T-helper 22 cell (primary cell): ENCODE results near the gene NCL.
"Not testable (repeated sequence)": the region's sequence is repeated elsewhere in the genome, so short reads cannot be mapped to it uniquely, and the experiment has no call there.

ENCODE experiments used
- DNase-seq: peaks from one replicate; pipeline ENCODE4 v3.0.0-alpha.2; 2020; ENCODE audit warnings: low read depth

The NCL gene

GRCh38 chr2:231430437-231430836 lies 33.8 kb downstream of the NCL start:
- DNase-seq: not testable (repeated sequence)

GRCh38 chr2:231429901-231430300 lies 34.4 kb downstream of the NCL start:
- no peak for DNase-seq

GRCh38 chr2:231429152-231429551 lies 35.1 kb downstream of the NCL start:
- DNase-seq: no peak

GRCh38 chr2:231427116-231427515 lies 37.2 kb downstream of the NCL start:
- DNase-seq: no peak

- DNase-seq: peak; percentile 53
These were observed 38.2 kb downstream of the NCL start for GRCh38 chr2:231425811-231426703.

- no peak for DNase-seq
These were observed 38.9 kb downstream of the NCL start for GRCh38 chr2:231425291-231425810.

- DNase-seq: no peak
These were observed 41.1 kb downstream of the NCL start for GRCh38 chr2:231423176-231423575.

GRCh38 chr2:231422056-231422455 lies 42.2 kb downstream of the NCL start:
- DNase-seq: no peak

GRCh38 chr2:231421051-231421580 lies 43.2 kb downstream of the NCL start:
- DNase-seq: no peak

- DNase-seq: no peak
These were observed 45.3 kb downstream of the NCL start for GRCh38 chr2:231418820-231419640.

GRCh38 chr2:231415029-231415428 lies 49.3 kb downstream of the NCL start:
- no peak for DNase-seq

- no peak for DNase-seq
These were observed 50.3 kb downstream of the NCL start for GRCh38 chr2:231413921-231414476.

- DNase-seq: no peak
These were observed 50.8 kb downstream of the NCL start for GRCh38 chr2:231413456-231413855.

- DNase-seq: no peak
These were observed 51.7 kb downstream of the NCL start for GRCh38 chr2:231412618-231412963.

GRCh38 chr2:231411831-231412617 lies 52.3 kb downstream of the NCL start:
- DNase-seq: peak; percentile 23

- no peak for DNase-seq
These were observed 53.0 kb downstream of the NCL start for GRCh38 chr2:231411237-231411636.

GRCh38 chr2:231410293-231411004 lies 53.8 kb downstream of the NCL start:
- DNase-seq: no peak

- no peak for DNase-seq
These were observed 54.5 kb downstream of the NCL start for GRCh38 chr2:231409776-231410175.

- DNase-seq: not testable (repeated sequence)
These were observed 56.0 kb downstream of the NCL start for GRCh38 chr2:231408304-231408703.

- not testable (repeated sequence) for DNase-seq
These were observed 56.6 kb downstream of the NCL start for GRCh38 chr2:231407686-231408085.
